Mucosa of rectum (tissue), 2 donors: ENCODE results near the gene WDR81.
"Not testable (repeated sequence)": the region's sequence is repeated elsewhere in the genome, so short reads cannot be mapped to it uniquely, and the experiment has no call there.

Experiments used
- H3K27ac ChIP-seq, 2 donors: one replicate each; pipeline ENCODE4 v1.7.0; 2013; ENCODE audit warnings: inconsistent platforms in 2 of 2, low read depth in 2 of 2, low read length in 2 of 2
- H3K27me3 ChIP-seq, 2 donors: one replicate each; pipeline ENCODE4 v1.7.0; 2013; ENCODE audit warnings: low read length in 2 of 2; ENCODE audit not compliant: control insufficient read depth in 2 of 2, insufficient read depth in 2 of 2
- H3K36me3 ChIP-seq, 2 donors: one replicate each; pipeline ENCODE4 v1.7.0; 2013; ENCODE audit warnings: low read length in 2 of 2; ENCODE audit not compliant: control insufficient read depth in 2 of 2, insufficient read depth in 2 of 2
- H3K4me1 ChIP-seq, 2 donors: one replicate each; pipeline ENCODE4 v1.7.0; 2013; ENCODE audit warnings: low read length in 2 of 2, mild to moderate bottlenecking in 1 of 2; ENCODE audit not compliant: control insufficient read depth in 2 of 2, insufficient read depth in 2 of 2
- H3K4me3 ChIP-seq, 2 donors: one replicate each; pipeline ENCODE4 v1.7.0; 2013; ENCODE audit warnings: low read length in 2 of 2
- H3K9ac ChIP-seq, 2 donors: one replicate each; pipeline ENCODE4 v1.7.0; 2013; ENCODE audit warnings: low read length in 2 of 2, low read depth in 1 of 2, mild to moderate bottlenecking in 1 of 2
- H3K9me3 ChIP-seq, 2 donors: one replicate each; pipeline ENCODE4 v1.7.0; 2013; ENCODE audit warnings: low read length in 2 of 2; ENCODE audit not compliant: control insufficient read depth in 2 of 2
- donor health status: healthy.
- donor health status: Normal muscosa, but diverticular disease.

Gene WDR81

DNA sequence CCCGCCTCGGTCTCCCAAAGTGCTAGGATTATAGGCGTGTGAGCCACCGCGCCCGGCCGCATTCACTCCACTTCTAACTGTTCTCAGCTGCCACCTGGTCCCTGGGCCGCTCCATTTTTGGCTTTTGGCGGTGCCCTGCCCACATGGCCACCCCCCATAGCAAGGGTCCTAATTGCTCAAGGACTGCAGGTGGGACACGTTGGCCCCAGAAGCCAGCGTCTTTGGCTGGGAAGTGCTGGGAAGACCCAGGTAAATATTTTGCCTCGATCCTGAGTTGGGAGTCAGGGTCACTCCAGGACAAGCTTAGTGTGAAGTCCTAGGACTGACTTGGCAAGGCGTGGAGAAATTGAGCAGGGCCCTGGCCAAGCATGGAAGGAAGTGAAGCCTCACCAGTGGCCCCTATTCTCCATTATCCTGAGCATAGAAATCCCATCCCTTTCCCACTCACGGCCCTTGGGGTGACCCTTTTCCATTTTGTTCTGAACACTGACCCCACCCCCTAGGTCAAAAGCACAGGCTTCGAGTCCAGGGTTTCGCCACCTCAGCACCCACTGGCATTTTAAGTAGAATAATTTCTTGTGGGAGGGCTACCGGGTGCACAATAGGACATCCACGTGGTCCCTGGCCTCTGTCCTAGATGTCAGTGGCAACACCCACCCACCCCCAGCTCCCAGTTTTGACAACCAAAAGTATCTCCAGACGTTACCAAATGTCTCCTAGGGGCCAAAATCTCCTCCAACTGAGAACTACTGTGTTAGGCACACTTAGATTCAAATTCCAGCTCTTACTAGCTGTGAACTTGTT lies 5.9 kb upstream of the WDR81 start:
- Histone ChIP-seq H3K9ac (no peak overlapping the region), H3K4me3 (no peak overlapping the region), H3K27ac (peak overlapping the region in 1 of 2 donors; percentile 100), H3K4me1 (peaks cover 26 to 33% of the 10 kb centered on the region in 2 donors), H3K27me3 (no peaks in the 10 kb centered on the region), H3K36me3 (peaks cover 1 to 2% of the 10 kb centered on the region in 2 donors), H3K9me3 (no peaks in the 10 kb centered on the region)

DNA sequence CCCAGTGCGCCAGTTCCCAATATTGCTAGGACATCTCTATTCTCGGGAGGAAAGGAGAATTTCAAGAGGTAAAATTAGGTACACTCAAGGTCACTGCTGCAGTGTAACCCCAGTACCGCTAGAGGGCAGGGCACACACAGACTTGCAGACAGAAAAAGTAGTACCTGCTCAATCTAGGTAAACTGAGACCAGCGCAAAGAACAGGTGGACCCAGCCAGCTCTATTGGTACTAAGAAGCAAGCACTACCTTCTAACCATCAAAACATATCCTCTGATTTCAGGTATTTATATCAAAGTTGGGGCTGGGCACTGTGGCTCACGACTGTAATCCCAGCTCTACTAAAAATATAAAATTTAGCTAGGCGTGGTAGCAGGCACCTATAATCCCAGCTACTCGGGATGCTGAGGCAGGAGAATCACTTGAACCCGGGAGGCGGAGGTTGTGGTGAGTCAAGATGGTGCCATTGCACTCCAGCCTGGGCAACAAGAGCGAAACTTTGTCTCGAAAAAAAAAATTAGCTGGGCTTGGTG lies 3.6 kb upstream of the WDR81 start:
- H3K4me1 ChIP-seq: peaks cover 23 to 33% of the 10 kb centered on the region in 2 donors
- no peaks in the 10 kb centered on the region for H3K27me3 ChIP-seq
- no peaks in the 10 kb centered on the region for H3K36me3 ChIP-seq
- H3K27ac ChIP-seq: no peak overlapping the region
- H3K9ac ChIP-seq: peak overlapping the region in 1 of 2 donors; percentile 48
- H3K9me3 ChIP-seq: no peaks in the 10 kb centered on the region
- peak overlapping the region; percentile 42 to 55 for H3K4me3 ChIP-seq

DNA sequence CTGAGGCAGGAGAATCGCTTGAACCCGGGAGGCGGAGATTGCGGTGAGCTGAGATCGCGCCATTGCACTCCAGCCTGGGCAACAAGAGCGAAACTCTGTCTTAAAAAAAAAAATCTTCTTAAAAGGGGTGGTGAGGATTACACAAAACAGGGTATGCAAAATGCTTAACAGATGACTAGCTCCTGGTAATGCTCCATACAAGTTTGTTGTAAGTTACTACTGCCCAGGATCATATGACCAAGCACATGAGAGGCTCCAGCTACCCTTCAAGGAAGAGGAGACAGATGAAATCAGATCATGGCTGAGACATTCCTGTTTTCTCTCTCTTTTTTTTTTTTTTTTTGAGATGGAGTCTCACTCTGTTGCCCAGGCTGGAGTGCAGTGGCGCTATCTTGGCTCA lies 2.5 kb upstream of the WDR81 start:
- not testable (repeated sequence) for H3K4me3 ChIP-seq, H3K36me3 ChIP-seq, H3K27me3 ChIP-seq, H3K9ac ChIP-seq, H3K9me3 ChIP-seq
- peaks cover 23 to 29% of the 10 kb centered on the region in 2 donors for H3K4me1 ChIP-seq
- peak overlapping the region in 1 of 2 donors; percentile 82 for H3K27ac ChIP-seq

- H3K27me3 ChIP-seq: no peaks in the 10 kb centered on the region
- no peaks in the 10 kb centered on the region for H3K9me3 ChIP-seq
- H3K4me3 ChIP-seq: peak overlapping the region; percentile 78 to 86
- peaks cover 15 to 21% of the 10 kb centered on the region in 2 donors for H3K4me1 ChIP-seq
- peak overlapping the region; percentile 39 to 86 for H3K27ac ChIP-seq
- peak overlapping the region in 1 of 2 donors; percentile 65 for H3K9ac ChIP-seq
- H3K36me3 ChIP-seq: peaks cover 9 to 19% of the 10 kb centered on the region in 2 donors
These were observed 551 bp downstream of the WDR81 start for GRCh38 chr17:1724869-1725641.

DNA sequence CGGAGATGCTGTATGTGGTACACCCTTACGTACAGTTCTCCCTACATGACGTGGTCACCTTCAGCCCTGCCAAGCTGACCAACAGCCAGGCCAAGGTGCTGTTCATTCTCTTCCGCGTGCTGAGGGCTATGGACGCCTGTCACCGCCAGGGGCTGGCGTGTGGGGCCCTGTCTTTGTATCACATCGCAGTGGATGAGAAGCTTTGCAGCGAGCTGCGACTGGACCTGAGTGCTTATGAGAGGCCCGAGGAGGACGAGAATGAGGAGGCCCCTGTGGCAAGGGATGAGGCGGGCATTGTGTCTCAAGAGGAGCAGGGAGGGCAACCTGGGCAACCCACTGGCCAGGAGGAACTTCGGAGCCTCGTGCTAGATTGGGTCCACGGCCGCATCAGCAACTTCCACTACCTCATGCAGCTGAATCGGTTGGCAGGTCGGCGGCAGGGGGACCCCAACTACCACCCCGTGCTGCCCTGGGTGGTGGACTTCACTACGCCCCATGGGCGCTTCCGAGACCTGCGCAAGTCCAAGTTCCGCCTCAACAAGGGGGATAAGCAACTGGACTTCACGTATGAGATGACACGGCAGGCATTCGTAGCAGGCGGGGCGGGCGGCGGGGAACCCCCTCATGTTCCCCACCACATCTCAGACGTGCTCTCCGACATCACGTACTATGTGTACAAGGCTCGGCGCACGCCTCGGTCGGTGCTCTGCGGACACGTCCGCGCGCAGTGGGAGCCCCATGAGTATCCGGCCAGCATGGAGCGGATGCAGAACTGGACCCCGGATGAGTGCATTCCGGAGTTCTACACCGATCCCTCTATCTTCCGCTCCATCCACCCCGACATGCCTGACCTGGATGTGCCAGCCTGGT lies 1.4 kb downstream of the WDR81 start:
- Histone ChIP-seq H3K36me3 (peaks cover 9 to 19% of the 10 kb centered on the region in 2 donors), H3K27ac (no peak overlapping the region), H3K27me3 (no peaks in the 10 kb centered on the region), H3K9me3 (no peaks in the 10 kb centered on the region), H3K4me1 (peaks cover 19 to 22% of the 10 kb centered on the region in 2 donors), H3K4me3 (peak overlapping the region; percentile 78 to 86), H3K9ac (peak overlapping the region; percentile 6 to 65)

- Histone ChIP-seq H3K4me1 (peaks cover 19 to 23% of the 10 kb centered on the region in 2 donors), H3K27ac (no peak overlapping the region), H3K4me3 (no peak overlapping the region), H3K9me3 (no peaks in the 10 kb centered on the region), H3K36me3 (peaks cover 9 to 21% of the 10 kb centered on the region in 2 donors), H3K9ac (no peak overlapping the region), H3K27me3 (no peaks in the 10 kb centered on the region)
These were observed 2.2 kb downstream of the WDR81 start for GRCh38 chr17:1726626-1727257.

DNA sequence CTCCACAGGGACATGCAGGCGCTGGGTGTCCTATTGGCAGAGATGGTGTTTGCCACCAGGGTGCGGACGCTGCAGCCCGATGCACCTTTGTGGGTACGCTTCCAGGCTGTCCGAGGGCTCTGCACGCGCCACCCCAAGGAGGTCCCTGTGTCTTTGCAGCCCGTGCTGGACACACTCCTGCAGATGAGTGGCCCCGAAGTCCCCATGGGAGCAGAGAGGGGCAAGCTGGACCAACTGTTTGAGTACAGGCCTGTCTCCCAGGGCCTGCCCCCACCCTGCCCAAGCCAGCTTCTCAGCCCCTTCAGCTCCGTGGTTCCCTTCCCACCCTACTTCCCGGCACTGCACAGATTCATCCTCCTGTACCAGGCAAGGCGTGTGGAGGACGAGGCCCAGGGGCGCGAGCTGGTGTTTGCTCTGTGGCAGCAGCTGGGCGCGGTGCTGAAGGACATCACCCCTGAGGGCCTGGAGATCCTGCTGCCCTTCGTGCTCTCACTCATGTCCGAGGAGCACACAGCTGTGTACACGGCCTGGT lies 2.8 kb downstream of the WDR81 start:
- Histone ChIP-seq H3K4me3 (no peak overlapping the region), H3K9me3 (no peaks in the 10 kb centered on the region), H3K4me1 (peaks cover 19 to 23% of the 10 kb centered on the region in 2 donors), H3K9ac (no peak overlapping the region), H3K27me3 (no peaks in the 10 kb centered on the region), H3K36me3 (peaks cover 9 to 21% of the 10 kb centered on the region in 2 donors), H3K27ac (no peak overlapping the region)

DNA sequence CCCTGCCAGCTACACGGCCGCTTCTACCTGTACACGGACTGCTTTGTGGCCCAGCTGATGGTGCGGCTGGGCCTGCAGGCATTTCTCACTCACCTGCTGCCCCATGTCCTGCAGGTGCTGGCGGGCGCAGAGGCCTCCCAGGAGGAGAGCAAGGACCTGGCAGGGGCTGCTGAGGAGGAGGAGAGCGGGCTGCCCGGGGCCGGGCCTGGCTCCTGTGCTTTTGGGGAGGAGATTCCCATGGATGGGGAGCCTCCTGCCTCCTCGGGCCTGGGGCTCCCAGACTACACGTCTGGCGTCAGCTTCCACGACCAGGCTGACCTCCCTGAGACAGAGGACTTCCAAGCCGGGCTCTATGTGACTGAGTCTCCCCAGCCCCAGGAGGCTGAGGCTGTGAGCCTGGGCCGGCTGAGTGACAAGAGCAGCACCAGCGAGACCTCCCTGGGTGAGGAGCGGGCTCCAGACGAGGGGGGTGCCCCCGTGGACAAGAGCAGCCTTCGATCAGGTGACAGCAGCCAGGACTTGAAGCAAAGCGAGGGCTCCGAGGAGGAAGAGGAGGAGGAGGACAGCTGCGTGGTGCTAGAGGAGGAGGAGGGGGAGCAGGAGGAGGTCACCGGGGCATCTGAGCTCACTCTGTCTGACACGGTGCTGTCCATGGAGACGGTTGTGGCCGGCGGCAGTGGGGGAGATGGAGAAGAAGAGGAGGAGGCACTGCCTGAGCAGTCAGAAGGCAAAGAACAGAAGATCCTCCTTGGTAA lies 3.5 kb downstream of the WDR81 start:
- H3K36me3 ChIP-seq: peaks cover 12 to 26% of the 10 kb centered on the region in 2 donors
- no peak overlapping the region for H3K4me3 ChIP-seq
- H3K27me3 ChIP-seq: no peaks in the 10 kb centered on the region
- H3K9me3 ChIP-seq: no peaks in the 10 kb centered on the region
- H3K27ac ChIP-seq: no peak overlapping the region
- peaks cover 17 to 20% of the 10 kb centered on the region in 2 donors for H3K4me1 ChIP-seq
- no peak overlapping the region for H3K9ac ChIP-seq

DNA sequence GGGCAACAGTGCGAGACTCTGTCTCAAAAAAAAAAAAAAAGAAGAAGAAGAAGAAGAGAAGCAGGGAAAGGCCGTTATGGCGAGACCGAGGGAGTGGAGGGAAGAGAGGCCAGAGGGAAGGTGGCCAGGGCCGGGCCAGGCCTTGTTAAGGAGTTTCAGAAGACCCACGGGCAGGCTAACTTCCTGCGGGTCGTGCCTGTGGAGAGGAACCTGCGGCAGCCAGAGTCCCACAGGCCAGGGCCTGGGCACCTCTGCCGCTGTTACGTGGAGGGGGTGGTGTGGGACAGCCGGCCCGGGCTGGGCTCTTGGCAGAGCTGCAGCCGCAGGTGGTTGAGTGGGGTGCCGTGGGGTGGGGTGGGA lies 5.4 kb downstream of the WDR81 start:
- H3K4me1 ChIP-seq: peaks cover 12% of the 10 kb centered on the region in 2 donors

More for the DNA sequence above, 5.4 kb downstream of the WDR81 start:
- Histone ChIP-seq H3K27me3 (no peaks in the 10 kb centered on the region), H3K4me3 (no peak overlapping the region), H3K9ac (no peak overlapping the region), H3K27ac (peak overlapping the region; percentile 47 to 77), H3K36me3 (peaks cover 18 to 34% of the 10 kb centered on the region in 2 donors), H3K9me3 (no peaks in the 10 kb centered on the region)
